Upper lobe of left lung (tissue), 6 donors: Measurements from ENCODE around the gene USP32. TPM values are rescaled to one million over a fixed set of nuclear protein-coding genes. Genes with fewer than 3 reads are reported as not detected.

Source experiments
- ATAC-seq, 2 donors: fragments of 200-7000 bp; cut with Tn5 transposase; one replicate each; pipeline ENCODE4 v1.9.1; 2022; ENCODE audit warnings: mild to moderate bottlenecking in 2 of 2, moderate library complexity in 2 of 2; ENCODE audit not compliant: low FRiP score in 2 of 2
- DNase-seq, 2 donors: peaks; one replicate each; pipeline ENCODE4 v3.0.0-alpha.2; 2019 to 2020
- H3K27ac ChIP-seq, 4 donors: fragments of 200-600 bp; sonication (generic); one replicate each; pipeline ENCODE4 v1.5.1; 2016 to 2019
- H3K27me3 ChIP-seq, 4 donors: fragments of 200-600 bp; sonication (generic); one replicate each; pipeline ENCODE4 v1.5.1; 2017 to 2019
- H3K36me3 ChIP-seq, 4 donors: fragments of 200-600 bp; sonication (generic); one replicate each; pipeline ENCODE4 v1.5.1; 2016 to 2019
- H3K4me1 ChIP-seq, 4 donors: fragments of 200-600 bp; sonication (generic); one replicate each; pipeline ENCODE4 v1.5.1; 2018 to 2019
- H3K4me3 ChIP-seq, 4 donors: fragments of 200-600 bp; sonication (generic); one replicate each; pipeline ENCODE4 v1.5.1; 2017 to 2019; ENCODE audit warnings: mild to moderate bottlenecking in 2 of 4, moderate library complexity in 1 of 4
- H3K9me3 ChIP-seq, 4 donors: fragments of 200-600 bp; sonication (generic); one replicate each; pipeline ENCODE4 v1.5.1; 2018 to 2019
- CTCF ChIP-seq, 6 experiments: fragments of 450-650 bp in 4 of 6; fragments of 200-600 bp in 2 of 6; sonication (generic) in 2 of 6; IDR thresholded peaks; one replicate each; pipeline ENCODE4 v1.5.1; 2016 to 2019; ENCODE audit warnings: antibody characterized with exemption in 6 of 6
- EP300 ChIP-seq, 4 donors: sonication (generic); formaldehyde crosslinking; IDR thresholded peaks; one replicate each; pipeline ENCODE4 v1.5.1; 2017; ENCODE audit warnings: antibody characterized with exemption in 4 of 4, control low read depth in 2 of 4
- POLR2A ChIP-seq, 4 donors: fragments of 450-650 bp; IDR thresholded peaks; one replicate each; pipeline ENCODE4 v1.5.1; 2016 to 2017; ENCODE audit warnings: antibody characterized with exemption in 4 of 4, mild to moderate bottlenecking in 2 of 4
- POLR2AphosphoS5 ChIP-seq, 2 donors: sonication (generic); formaldehyde crosslinking; IDR thresholded peaks; one replicate each; pipeline ENCODE4 v1.5.1; 2017; ENCODE audit warnings: antibody characterized with exemption in 2 of 2
- WGBS, 2 donors: methylation state at CpG; one replicate each; pipeline ENCODE4 v1.1.5; 2017 to 2018; 5-methylcytosine and 5-hydroxymethylcytosine counted together
- total RNA-seq, 6 donors: library from RNA; depleted of rRNA in 4 of 6; stranded (reverse); fragments of >200 nt in 4 of 6; gene quantifications; one replicate each; pipeline versions ENCODE4 v1.1.0 to v1.2.1, GENCODE V29; 2016 to 2021
- donor health status: DM: no; HTN: no; CAD: no; lungs with moderate emphysema.
- donor health status: DM: no; HTN: yes; CAD: no; lungs with severe emphysema.

USP32 gene
- total RNA-seq, 6 donors from 2014 or later, result 69.5 to 115 (median 86.3) TPM

GRCh38 chr17:60356940-60357339 lies 35.0 kb downstream of the USP32 start:
- no peak for TF ChIP-seq EP300 (IDR thresholded peaks at IDR 0.05)
- no peak for TF ChIP-seq POLR2AphosphoS5 (IDR thresholded peaks at IDR 0.05)
- no peak for TF ChIP-seq POLR2A (IDR thresholded peaks at IDR 0.05)
- TF ChIP-seq CTCF (IDR thresholded peaks at IDR 0.05), result no peak
- H3K27ac ChIP-seq, result peak overlapping the region in 1 of 4 donors; percentile 60
- H3K36me3 ChIP-seq, result no peaks in the 10 kb centered on the region
- peaks cover 19 to 44% (median 31%) of the 10 kb centered on the region in 4 donors for H3K4me1 ChIP-seq
- DNase-seq (no peak), ATAC-seq (peak in 1 of 2 donors; percentile 52)
- H3K4me3 ChIP-seq, result no peak overlapping the region
- H3K9me3 ChIP-seq, result no peaks in the 10 kb centered on the region
- 100% methylated on average over 1 of the region's 1 CpG for WGBS, 2 donors
- no peaks in the 10 kb centered on the region for H3K27me3 ChIP-seq

- H3K27me3 ChIP-seq, result no peaks in the 10 kb centered on the region
- H3K9me3 ChIP-seq, result no peaks in the 10 kb centered on the region
- H3K27ac ChIP-seq, result peak overlapping the region in 1 of 4 donors; percentile 44
- TF ChIP-seq POLR2A (IDR thresholded peaks at IDR 0.05) (no peak), POLR2AphosphoS5 (IDR thresholded peaks at IDR 0.05) (no peak), EP300 (IDR thresholded peaks at IDR 0.05) (no peak), CTCF (IDR thresholded peaks at IDR 0.05) (no peak)
- H3K4me3 ChIP-seq, result no peak overlapping the region
- DNase-seq (no peak), ATAC-seq (peak in 1 of 2 donors; percentile 51)
- no peaks in the 10 kb centered on the region for H3K36me3 ChIP-seq
- WGBS, 2 donors, result 67 to 84% methylated on average over 4 of the region's 4 CpGs
- H3K4me1 ChIP-seq, result peaks cover 19 to 44% (median 31%) of the 10 kb centered on the region in 4 donors
These were observed 36.0 kb downstream of the USP32 start for GRCh38 chr17:60355663-60356594.

GRCh38 chr17:60354223-60354622 lies 37.7 kb downstream of the USP32 start:
- 6 to 8% methylated on average over 1 of the region's 1 CpG for WGBS, 2 donors
- Histone ChIP-seq H3K9me3 (no peaks in the 10 kb centered on the region), H3K27ac (no peak overlapping the region), H3K36me3 (no peaks in the 10 kb centered on the region), H3K27me3 (no peaks in the 10 kb centered on the region), H3K4me1 (peaks cover 19 to 44% (median 31%) of the 10 kb centered on the region in 4 donors), H3K4me3 (no peak overlapping the region)
- peak in 1 of 2 donors; percentile 47 for ATAC-seq
- TF ChIP-seq POLR2A (IDR thresholded peaks at IDR 0.05) (no peak), POLR2AphosphoS5 (IDR thresholded peaks at IDR 0.05) (no peak), CTCF (IDR thresholded peaks at IDR 0.05) (no peak)
- DNase-seq, result no peak

GRCh38 chr17:60353773-60354172 lies 38.2 kb downstream of the USP32 start:
- ATAC-seq (no peak), DNase-seq (no peak)
- Histone ChIP-seq H3K9me3 (no peaks in the 10 kb centered on the region), H3K4me1 (peaks cover 19 to 44% (median 31%) of the 10 kb centered on the region in 4 donors), H3K27me3 (no peaks in the 10 kb centered on the region), H3K4me3 (no peak overlapping the region), H3K27ac (no peak overlapping the region), H3K36me3 (no peaks in the 10 kb centered on the region)
- TF ChIP-seq POLR2A (IDR thresholded peaks at IDR 0.05), result no peak
- TF ChIP-seq CTCF (IDR thresholded peaks at IDR 0.05), result no peak
- no peak for TF ChIP-seq POLR2AphosphoS5 (IDR thresholded peaks at IDR 0.05)
- TF ChIP-seq EP300 (IDR thresholded peaks at IDR 0.05), result no peak
- WGBS, 2 donors, result 68 to 74% methylated on average over 4 of the region's 4 CpGs
